GM12878 (cell line): ENCODE results near the gene ZNF181. TPM values are rescaled to one million over a fixed set of nuclear protein-coding genes. Genes with fewer than 3 reads are reported as not detected.

ENCODE experiments used
- ATAC-seq: fragments of 200-7000 bp; cut with Tn5 transposase; 3 replicates; pipeline ENCODE4 v1.9.1; 2020; ENCODE audit warnings: mild to moderate bottlenecking, moderate library complexity
- BruUV-seq: library from RNA; stranded (reverse); fragments of 400-500 nt; replicated peaks from 2 replicates; lab custom pipeline; 2021; lab: Mats Ljungman, UMichigan
- CTCF ChIA-PET: fragments of 300-600 bp; sonication (Branson Sonifier 250); formaldehyde crosslinking; extraction: SDS; loops from one replicate; lab custom pipeline; 2021; ENCODE audit warnings: inconsistent platforms; lab: Yijun Ruan, JAX
- POLR2A ChIA-PET: fragments of 350-600 bp; formaldehyde crosslinking; extraction: SDS; loops from one replicate; lab custom pipeline; 2021; ENCODE audit warnings: inconsistent platforms; lab: Charles Lee
- RAD21 ChIA-PET: fragments of 300-600 bp; sonication (Branson Sonifier 250); formaldehyde crosslinking; loops from one replicate; lab custom pipeline; 2023; ENCODE audit warnings: antibody characterized with exemption; ENCODE audit not compliant: unreplicated experiment; lab: Charles Lee
- SMC1A ChIA-PET: fragments of 300-600 bp; sonication (Branson Sonifier 250); formaldehyde crosslinking; loops from one replicate; lab custom pipeline; 2023; ENCODE audit not compliant: unreplicated experiment, uncharacterized antibody; lab: Charles Lee
- DNase-seq: peaks from one replicate; pipeline ENCODE4 v3.0.0-alpha.2; 2011; ENCODE audit warnings: low read depth, low spot score
- FAIRE-seq: peaks from 3 replicates; lab custom pipeline; 2011; peaks lifted over from hg19 to GRCh38; lab: Jason Lieb, UNC
- H2AFZ ChIP-seq: 2 replicates; pipeline ENCODE4 v1.6.0; 2011; ENCODE audit warnings: low read depth, low read length, control low read depth; ENCODE audit not compliant: control insufficient read depth
- H3K27ac ChIP-seq: 2 replicates; pipeline ENCODE4 v1.5.1; 2011; ENCODE audit warnings: control low read depth; ENCODE audit not compliant: control insufficient read depth, insufficient read depth
- H3K27me3 ChIP-seq, 2 experiments: replicated peaks in 1 of 2; 2 replicates each; pipeline versions ENCODE4 v1.6.0 to v1.6.1; 2011; ENCODE audit warnings: low read length in 1 of 2; ENCODE audit not compliant: control insufficient read depth in 2 of 2, insufficient read depth in 2 of 2
- H3K36me3 ChIP-seq, 2 experiments: 2 replicates each; pipeline ENCODE4 v1.5.1; 2011; ENCODE audit warnings: low read length in 1 of 2; ENCODE audit not compliant: control insufficient read depth in 2 of 2, insufficient read depth in 2 of 2
- H3K4me1 ChIP-seq: 2 replicates; pipeline ENCODE4 v1.6.1; 2011; ENCODE audit warnings: mild to moderate bottlenecking, low read length, moderate library complexity, mixed read lengths; ENCODE audit not compliant: control insufficient read depth, insufficient read depth
- H3K4me2 ChIP-seq: 2 replicates; pipeline ENCODE4 v1.6.0; 2011; ENCODE audit warnings: control low read depth; ENCODE audit not compliant: control insufficient read depth, insufficient read depth
- H3K4me3 ChIP-seq: fragments of 200-600 bp; sonication (generic); 2 replicates; pipeline ENCODE4 v1.5.1; 2016
- H3K79me2 ChIP-seq: 2 replicates; pipeline ENCODE4 v1.6.0; 2011; ENCODE audit warnings: low read length; ENCODE audit not compliant: control insufficient read depth, insufficient read depth
- H3K9ac ChIP-seq: 2 replicates; pipeline ENCODE4 v1.8.0; 2011; ENCODE audit warnings: low read length, control low read depth, mixed read lengths; ENCODE audit not compliant: control insufficient read depth, insufficient read depth
- H3K9me3 ChIP-seq: replicated peaks from 3 replicates; pipeline ENCODE4 v1.5.1; 2011; ENCODE audit warnings: mild to moderate bottlenecking, low read length; ENCODE audit not compliant: control insufficient read depth, insufficient read depth
- H4K20me1 ChIP-seq: 2 replicates; pipeline ENCODE4 v1.6.0; 2011; ENCODE audit not compliant: control insufficient read depth, insufficient read depth
- BCL11A ChIP-seq: IDR thresholded peaks from 2 replicates; pipeline ENCODE4 v1.6.1; 2011; ENCODE audit warnings: low read depth, low read length
- CEBPZ ChIP-seq: fragments of 150-350 bp; IDR thresholded peaks from 2 replicates; pipeline ENCODE4 v1.6.1; 2016; ENCODE audit warnings: low read depth, low read length
- CREB1 ChIP-seq: IDR thresholded peaks from 2 replicates; pipeline ENCODE4 v1.6.1; 2012; ENCODE audit warnings: low read depth, mild to moderate bottlenecking, inconsistent platforms
- FOS ChIP-seq: IDR thresholded peaks from 3 replicates; pipeline ENCODE4 v1.6.1; 2011; ENCODE audit warnings: borderline replicate concordance; ENCODE audit not compliant: insufficient read length; ENCODE audit errors: extremely low read depth
- GATAD2B ChIP-seq: fragments of 450-650 bp; conservative IDR thresholded peaks from 2 replicates; pipeline ENCODE4 v1.6.1; 2017; ENCODE audit warnings: low read depth, mild to moderate bottlenecking, moderate library complexity
- HDGF ChIP-seq: fragments of 450-650 bp; IDR thresholded peaks from 2 replicates; pipeline ENCODE4 v1.6.1; 2016; ENCODE audit warnings: antibody characterized with exemption
- JUNB ChIP-seq: IDR thresholded peaks from 2 replicates; pipeline ENCODE4 v1.6.1; 2016; ENCODE audit warnings: antibody characterized with exemption, mild to moderate bottlenecking
- KDM1A ChIP-seq: fragments of 200-600 bp; sonication (generic); IDR thresholded peaks from 2 replicates; pipeline ENCODE4 v1.6.1; 2016; ENCODE audit warnings: borderline replicate concordance
- LARP7 ChIP-seq: fragments of 450-650 bp; IDR thresholded peaks from 2 replicates; pipeline ENCODE4 v1.6.1; 2017; ENCODE audit warnings: mild to moderate bottlenecking
- RB1 ChIP-seq: fragments of 450-650 bp; formaldehyde crosslinking; IDR thresholded peaks from 2 replicates; pipeline ENCODE4 v1.6.1; 2017; ENCODE audit warnings: mild to moderate bottlenecking, borderline replicate concordance
- TCF3 ChIP-seq: IDR thresholded peaks from 2 replicates; pipeline ENCODE4 v1.6.1; 2012; ENCODE audit warnings: low read depth, mild to moderate bottlenecking, low read length, borderline replicate concordance; ENCODE audit not compliant: insufficient read depth
- WGBS: methylation state at CpG from one replicate; pipeline ENCODE4 v1.1.6; 2016; ENCODE audit warnings: low lambda C conversion rate; ENCODE audit not compliant: insufficient replicate concordance, insufficient coverage; ENCODE audit errors: missing lambda C conversion rate; 5-methylcytosine and 5-hydroxymethylcytosine counted together
- in situ Hi-C: fragments of 300-500 bp; cut with MboI; formaldehyde crosslinking; loops from 9 replicates; pipeline ENCODE4 v1.14.3; 2018; ENCODE audit warnings: mixed read lengths
- intact Hi-C: fragments of 100-400 bp; cut with micrococcal nuclease; formaldehyde crosslinking; loops from one replicate; pipeline ENCODE4 v1.14.2; 2022; ENCODE audit not compliant: unreplicated experiment
- polyA plus RNA-seq, 11 experiments: library from polyadenylated mRNA; depleted of rRNA in 4 of 11; unstranded in 6 of 11; stranded (reverse) in 5 of 11; fragments of >200 nt; fragmentation: Nextera tagmentation in 4 of 11; fragmentation: Illumina TruSeq in 1 of 11; extraction: Ambion mirVana in 4 of 11; extraction: Trizol in 1 of 11; gene quantifications; 1 replicate in 1 of 11; 2 replicates in 10 of 11; pipeline versions ENCODE4 v1.2.1 to v1.2.3, GENCODE V29; 2011 to 2016; ENCODE audit warnings: inconsistent platforms in 2 of 11, missing spikeins in 2 of 11, low read depth in 1 of 11
- total RNA-seq, 4 experiments: library from RNA; depleted of rRNA in 3 of 4; stranded (reverse); fragments of >200 nt in 3 of 4; fragmentation: Illumina TruSeq in 1 of 4; extraction: Trizol in 1 of 4; gene quantifications; 2 replicates each; pipeline versions ENCODE4 v1.2.1 to v1.2.3, GENCODE V29; 2013 to 2021
- TF ChIP-seq, protein P1 (sequence below): fragments of 450-650 bp; IDR thresholded peaks from 2 replicates; pipeline ENCODE4 v1.6.1; 2017; ENCODE audit warnings: mild to moderate bottlenecking, moderate library complexity
- TF ChIP-seq, protein P2 (sequence below): IDR thresholded peaks from 2 replicates; pipeline ENCODE4 v1.6.1; 2011; ENCODE audit warnings: borderline replicate concordance, low read depth, mild to moderate bottlenecking, moderate library complexity, mixed read lengths, low read length; ENCODE audit not compliant: insufficient read depth; ENCODE audit errors: extremely low read length
- TF ChIP-seq, protein P3 (sequence below): IDR thresholded peaks from 2 replicates; pipeline ENCODE4 v1.6.1; 2011; ENCODE audit warnings: low read depth, mild to moderate bottlenecking, low read length, moderate library complexity, borderline replicate concordance; ENCODE audit errors: extremely low read depth

ZNF181 gene
- total and polyA plus RNA-seq, 10 of the 15 experiments (the other 5 are each of a cell fraction or from before 2014, with no cell fraction given), result 2.1 to 10.3 (median 8.1) TPM

- H3K36me3 ChIP-seq, result no peaks in the 10 kb centered on the region
- no peaks in the 10 kb centered on the region for H3K9me3 ChIP-seq
- FAIRE-seq (no peak), DNase-seq (no peak), ATAC-seq (no peak)
- SMC1A ChIA-PET, result no interaction called here
- intact Hi-C loops, result loop anchor here (5.0 kb wide), 1 partner anchor 40 kb away; the partner anchor contains the start of gene ZNF599
- 61% methylated on average over 6 of the region's 7 CpGs for WGBS
- H3K4me3 ChIP-seq, result no peak overlapping the region
- POLR2A ChIA-PET, result no interaction called here
- no peak overlapping the region for H3K9ac ChIP-seq
- no peaks in the 10 kb centered on the region for H3K27me3 ChIP-seq
- no peaks in the 10 kb centered on the region for H4K20me1 ChIP-seq
- no peak overlapping the region for H2AFZ ChIP-seq
- BruUV-seq, result no TSS peak
- H3K27ac ChIP-seq, result no peak overlapping the region
- RAD21 ChIA-PET, result no interaction called here
- in situ Hi-C loops, result no loop called here
- H3K4me1 ChIP-seq, result no peaks in the 10 kb centered on the region
- CTCF ChIA-PET, result no interaction called here
- no peak overlapping the region for H3K4me2 ChIP-seq
- TF ChIP-seq FOS (no peak), CREB1 (no peak), CEBPZ (no peak), RB1 (no peak), KDM1A (no peak), GATAD2B (no peak), LARP7 (no peak), BCL11A (no peak), JUNB (no peak), HDGF (no peak), TCF3 (no peak)
- TF ChIP-seq, protein P1, sequence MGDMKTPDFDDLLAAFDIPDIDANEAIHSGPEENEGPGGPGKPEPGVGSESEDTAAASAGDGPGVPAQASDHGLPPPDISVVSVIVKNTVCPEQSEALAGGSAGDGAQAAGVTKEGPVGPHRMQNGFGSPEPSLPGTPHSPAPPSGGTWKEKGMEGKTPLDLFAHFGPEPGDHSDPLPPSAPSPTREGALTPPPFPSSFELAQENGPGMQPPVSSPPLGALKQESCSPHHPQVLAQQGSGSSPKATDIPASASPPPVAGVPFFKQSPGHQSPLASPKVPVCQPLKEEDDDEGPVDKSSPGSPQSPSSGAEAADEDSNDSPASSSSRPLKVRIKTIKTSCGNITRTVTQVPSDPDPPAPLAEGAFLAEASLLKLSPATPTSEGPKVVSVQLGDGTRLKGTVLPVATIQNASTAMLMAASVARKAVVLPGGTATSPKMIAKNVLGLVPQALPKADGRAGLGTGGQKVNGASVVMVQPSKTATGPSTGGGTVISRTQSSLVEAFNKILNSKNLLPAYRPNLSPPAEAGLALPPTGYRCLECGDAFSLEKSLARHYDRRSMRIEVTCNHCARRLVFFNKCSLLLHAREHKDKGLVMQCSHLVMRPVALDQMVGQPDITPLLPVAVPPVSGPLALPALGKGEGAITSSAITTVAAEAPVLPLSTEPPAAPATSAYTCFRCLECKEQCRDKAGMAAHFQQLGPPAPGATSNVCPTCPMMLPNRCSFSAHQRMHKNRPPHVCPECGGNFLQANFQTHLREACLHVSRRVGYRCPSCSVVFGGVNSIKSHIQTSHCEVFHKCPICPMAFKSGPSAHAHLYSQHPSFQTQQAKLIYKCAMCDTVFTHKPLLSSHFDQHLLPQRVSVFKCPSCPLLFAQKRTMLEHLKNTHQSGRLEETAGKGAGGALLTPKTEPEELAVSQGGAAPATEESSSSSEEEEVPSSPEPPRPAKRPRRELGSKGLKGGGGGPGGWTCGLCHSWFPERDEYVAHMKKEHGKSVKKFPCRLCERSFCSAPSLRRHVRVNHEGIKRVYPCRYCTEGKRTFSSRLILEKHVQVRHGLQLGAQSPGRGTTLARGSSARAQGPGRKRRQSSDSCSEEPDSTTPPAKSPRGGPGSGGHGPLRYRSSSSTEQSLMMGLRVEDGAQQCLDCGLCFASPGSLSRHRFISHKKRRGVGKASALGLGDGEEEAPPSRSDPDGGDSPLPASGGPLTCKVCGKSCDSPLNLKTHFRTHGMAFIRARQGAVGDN, result no peak
- TF ChIP-seq, protein P2, sequence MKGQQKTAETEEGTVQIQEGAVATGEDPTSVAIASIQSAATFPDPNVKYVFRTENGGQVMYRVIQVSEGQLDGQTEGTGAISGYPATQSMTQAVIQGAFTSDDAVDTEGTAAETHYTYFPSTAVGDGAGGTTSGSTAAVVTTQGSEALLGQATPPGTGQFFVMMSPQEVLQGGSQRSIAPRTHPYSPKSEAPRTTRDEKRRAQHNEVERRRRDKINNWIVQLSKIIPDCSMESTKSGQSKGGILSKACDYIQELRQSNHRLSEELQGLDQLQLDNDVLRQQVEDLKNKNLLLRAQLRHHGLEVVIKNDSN, result no peak
- TF ChIP-seq, protein P3, sequence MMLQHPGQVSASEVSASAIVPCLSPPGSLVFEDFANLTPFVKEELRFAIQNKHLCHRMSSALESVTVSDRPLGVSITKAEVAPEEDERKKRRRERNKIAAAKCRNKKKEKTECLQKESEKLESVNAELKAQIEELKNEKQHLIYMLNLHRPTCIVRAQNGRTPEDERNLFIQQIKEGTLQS, result no peak
- no peaks in the 10 kb centered on the region for H3K79me2 ChIP-seq
Measured at GRCh38 chr19:34731964-34732363, 2.1 kb upstream of the ZNF181 start.
